ENCODE data around the gene GFAP. TPM values are rescaled to one million over a fixed set of nuclear protein-coding genes. Genes with fewer than 3 reads are reported as not detected.

The GFAP gene
- total RNA-seq: 0.65 and 1.5 TPM in 2 replicates

DNA sequence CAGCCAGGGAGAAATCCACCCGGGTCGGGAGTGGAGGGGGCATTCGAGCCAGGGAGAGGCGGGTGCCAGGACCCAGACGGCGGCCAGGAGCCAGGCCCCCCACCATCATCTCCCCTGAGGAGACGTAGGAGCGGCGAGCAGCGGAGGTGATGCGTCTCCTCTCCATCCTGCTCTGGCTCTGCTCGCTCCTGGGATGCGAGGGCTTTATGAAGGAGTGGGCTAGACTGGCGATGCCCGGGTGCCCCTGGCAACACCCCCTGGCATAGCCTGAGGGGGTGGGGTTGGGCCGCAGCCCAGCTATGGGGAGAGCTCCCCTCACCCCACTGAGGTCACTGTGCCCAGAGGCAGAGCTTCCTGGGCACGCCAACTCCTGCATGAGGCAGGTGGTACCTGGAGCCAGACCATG lies at the start of gene GFAP:
Gene GFAP, minus strand, starts transcription at position 180 of the 406 bp plus-strand sequence. Its CDS starts 14 bp downstream, at position 166.

DNA sequence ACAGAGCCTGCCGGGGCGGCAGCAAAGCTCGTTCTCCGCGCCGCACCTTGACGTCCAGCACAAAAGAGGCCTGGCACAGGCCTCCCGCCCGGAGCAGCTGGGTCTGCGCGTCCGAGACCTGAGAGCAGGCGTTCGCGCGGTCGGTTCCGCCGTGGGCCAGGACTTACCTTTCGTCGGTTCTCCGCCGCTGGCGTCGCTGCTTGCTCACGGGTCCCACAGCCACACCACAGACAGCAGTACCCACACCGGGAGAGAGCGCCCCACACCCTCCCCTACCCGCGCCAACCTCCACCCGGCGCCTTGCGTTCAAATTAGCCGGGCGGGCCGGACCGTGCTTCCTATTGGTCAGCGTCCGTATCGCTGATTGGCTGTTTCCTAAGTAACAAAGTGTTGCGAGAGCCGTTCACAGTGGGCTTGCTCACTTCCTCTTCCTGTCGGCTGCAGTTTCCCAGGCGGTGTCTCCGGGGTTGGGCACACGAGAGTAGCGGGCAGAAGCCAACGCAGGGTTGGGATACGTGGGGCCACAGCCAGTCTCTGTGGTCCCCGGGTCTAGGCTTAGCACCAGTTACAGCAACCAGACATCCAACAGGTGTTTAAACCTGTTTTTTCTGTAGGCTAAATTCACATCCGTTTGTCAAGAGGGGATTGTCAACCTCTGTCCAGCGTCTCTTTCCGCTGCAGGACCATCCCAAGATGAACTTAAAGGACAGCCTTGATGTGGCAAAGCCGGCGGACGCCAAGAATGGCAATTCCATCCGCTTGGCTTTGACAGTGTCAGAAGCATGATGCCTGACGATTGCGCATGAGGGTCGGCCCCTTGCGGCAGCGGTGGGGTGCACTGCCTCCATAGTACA lies 32.4 kb upstream of the GFAP start, which contains the start of gene KIF18B:
Gene KIF18B, minus strand, starts transcription at position 313 of the 854 bp plus-strand sequence. CDS start 11,429 bp downstream, outside the sequence.

DNA sequence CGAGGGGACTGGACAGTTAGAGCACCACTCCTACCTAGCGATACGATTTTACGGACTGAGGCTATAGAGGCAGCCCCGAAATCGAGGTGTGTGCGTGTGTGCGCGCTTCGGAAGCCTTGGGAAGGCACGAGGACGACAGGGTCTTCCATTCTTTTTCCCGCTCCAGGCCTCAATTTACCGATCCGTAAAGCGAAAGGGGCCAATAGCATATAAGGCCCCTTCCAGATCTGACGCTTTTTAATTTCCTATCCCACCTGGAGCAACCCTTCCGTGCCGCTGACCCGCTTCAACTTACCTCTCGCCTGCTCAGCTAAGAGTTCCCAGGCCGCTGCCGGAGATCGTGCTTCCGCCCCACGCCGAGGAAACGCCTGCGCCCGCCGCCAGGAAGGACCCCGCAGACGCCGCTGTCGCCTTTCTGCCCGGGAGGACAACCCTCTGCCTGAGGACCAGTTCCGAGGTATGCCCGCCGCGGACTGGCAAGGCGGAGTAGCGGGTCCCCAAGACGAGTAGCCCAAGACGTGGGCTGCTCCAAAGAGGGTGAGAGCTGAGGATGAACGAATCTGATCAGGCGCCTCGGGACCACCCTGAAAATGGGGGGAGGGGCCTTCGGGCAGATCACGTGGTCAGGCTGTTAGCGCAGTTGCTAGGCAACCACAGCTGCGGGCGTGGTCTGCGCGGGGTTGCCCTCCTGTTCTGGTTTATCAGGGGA lies 16.1 kb downstream of the GFAP start, which contains the start of gene EFTUD2:
Gene EFTUD2, minus strand, starts transcription at position 372 of the 709 bp plus-strand sequence. CDS start 4,924 bp downstream, outside the sequence.

Other genes starting within 250 kb of the GFAP start
- 49.7 and 69.5 TPM in 2 replicates for gene CCDC43, start 225.7 kb downstream of the GFAP start, total RNA-seq
- gene DBF4B, start 206.8 kb downstream of the GFAP start, total RNA-seq: 5.2 and 7.3 TPM in 2 replicates
- gene ADAM11, start 156.5 kb downstream of the GFAP start, total RNA-seq: under 0.01 and 0.15 TPM in 2 replicates
- gene GJC1, start 85.2 kb downstream of the GFAP start, total RNA-seq: 11.7 and 35.0 TPM in 2 replicates
- not detected in 2 replicates for gene HIGD1B, start 67.6 kb downstream of the GFAP start, total RNA-seq
- gene EFTUD2, start 16.1 kb downstream of the GFAP start, total RNA-seq: 145 and 250 TPM in 2 replicates
- 4.2 and 4.3 TPM in 2 replicates for gene KIF18B, start 32.3 kb upstream of the GFAP start, total RNA-seq
- gene C1QL1, start 52.8 kb upstream of the GFAP start, total RNA-seq: under 0.01 TPM in 1 of 2 replicates, not detected in the other
- gene DCAKD, start 136.1 kb upstream of the GFAP start, total RNA-seq: 29.8 and 30.9 TPM in 2 replicates
- 86.0 and 87.1 TPM in 2 replicates for gene NMT1, start 145.8 kb upstream of the GFAP start, total RNA-seq
- gene PLCD3, start 217.0 kb upstream of the GFAP start, total RNA-seq: 4.2 and 4.4 TPM in 2 replicates
- gene ACBD4, start 220.2 kb upstream of the GFAP start, total RNA-seq: 2.6 and 5.2 TPM in 2 replicates
- gene HEXIM1, start 233.0 kb upstream of the GFAP start, total RNA-seq: 7.1 and 7.8 TPM in 2 replicates
- gene HEXIM2, start 246.4 kb upstream of the GFAP start, total RNA-seq: 4.5 and 5.6 TPM in 2 replicates